IPS DF 19.7 (cell line): ENCODE data around the gene CASQ1.
A peak's percentile ranks its signal among the peaks of the same experiment; 100 is the strongest.

Experiments
- DNase-seq: peaks from one replicate; pipeline ENCODE4 v3.0.0-alpha.2; 2013; ENCODE audit warnings: low read depth, low spot score

Gene CASQ1

GRCh38 chr1:160168609-160169369 lies 21.6 kb upstream of the CASQ1 start:
- DNase-seq: peak; percentile 54

- DNase-seq: peak; percentile 98
Observed at GRCh38 chr1:160169553-160170399, 20.6 kb upstream of the CASQ1 start.

DNA sequence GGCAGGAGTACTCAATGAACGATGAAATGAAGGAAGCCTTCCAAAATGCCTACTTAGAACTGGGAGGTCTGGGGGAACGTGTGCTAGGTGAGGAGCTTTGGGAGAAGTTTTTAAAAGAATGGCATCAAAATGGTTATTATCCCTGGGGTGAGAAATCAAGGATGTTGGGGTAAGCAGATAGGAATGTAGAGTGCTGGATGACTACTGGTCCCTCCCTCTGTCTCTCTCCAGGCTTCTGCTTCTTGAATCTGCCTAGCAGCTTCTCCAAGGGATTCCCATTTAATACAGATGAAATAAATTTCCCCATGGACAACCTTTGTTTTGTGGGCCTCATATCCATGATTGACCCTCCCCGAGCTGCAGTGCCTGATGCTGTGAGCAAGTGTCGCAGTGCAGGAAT lies 19.0 kb upstream of the CASQ1 start:
- DNase-seq: no peak

DNA sequence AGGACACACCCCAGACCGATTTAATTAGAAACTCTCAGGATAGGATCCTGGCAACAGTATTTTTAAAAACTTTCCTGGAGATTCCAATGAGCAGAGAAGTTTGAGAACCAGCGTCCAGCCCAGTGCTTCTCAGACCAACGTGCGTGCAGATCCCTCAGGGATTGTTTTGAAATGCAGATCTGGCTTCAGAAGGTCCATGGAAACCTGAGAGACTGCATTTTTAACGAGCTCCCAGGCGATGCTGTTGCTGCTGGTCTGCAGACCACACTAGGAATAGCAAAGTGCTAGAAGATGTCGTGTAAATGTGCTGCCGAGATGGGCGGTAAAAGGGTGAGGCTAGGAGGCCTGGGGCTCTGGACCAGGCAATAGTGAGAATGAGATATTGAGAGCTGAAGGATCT lies 18.4 kb upstream of the CASQ1 start:
- no peak for DNase-seq

DNA sequence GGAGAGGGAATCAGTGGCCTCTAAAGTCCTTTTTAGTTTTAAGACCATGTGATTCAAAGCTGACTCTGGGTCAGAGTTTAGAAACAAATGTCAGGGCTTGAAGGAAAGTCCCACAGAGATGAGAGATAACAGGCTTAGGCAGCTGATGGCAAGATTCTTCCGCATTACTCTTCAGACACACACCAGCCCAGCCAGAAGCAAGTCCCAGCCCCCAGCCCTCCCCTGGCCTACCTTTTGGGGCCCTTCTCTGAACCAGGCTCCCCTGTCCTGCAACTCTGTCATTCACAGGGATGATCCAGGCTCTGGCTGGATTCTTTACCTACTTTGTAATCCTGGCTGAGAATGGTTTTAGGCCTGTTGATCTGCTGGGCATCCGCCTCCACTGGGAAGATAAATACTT lies 13.1 kb upstream of the CASQ1 start:
- DNase-seq: no peak

DNA sequence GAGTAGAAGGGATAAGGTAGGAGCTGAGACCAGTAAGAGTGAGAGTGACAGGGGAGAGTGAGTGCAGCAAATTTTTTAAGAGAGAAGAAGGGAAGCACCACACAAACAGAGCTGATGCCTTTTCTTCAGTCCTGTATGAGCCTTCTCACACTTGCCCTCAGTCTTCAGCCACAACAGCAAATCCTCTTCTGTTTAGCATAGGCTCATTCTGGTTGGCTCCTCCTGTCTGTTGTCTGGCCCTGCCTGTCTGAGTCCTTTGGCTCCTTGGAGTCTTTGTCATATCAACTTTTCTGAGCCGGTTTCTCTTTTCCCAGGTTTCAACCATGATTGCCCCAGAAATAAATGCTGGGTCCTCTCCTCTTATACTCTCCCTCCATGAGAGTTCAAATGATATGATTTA lies 12.7 kb upstream of the CASQ1 start:
- DNase-seq: no peak

DNA sequence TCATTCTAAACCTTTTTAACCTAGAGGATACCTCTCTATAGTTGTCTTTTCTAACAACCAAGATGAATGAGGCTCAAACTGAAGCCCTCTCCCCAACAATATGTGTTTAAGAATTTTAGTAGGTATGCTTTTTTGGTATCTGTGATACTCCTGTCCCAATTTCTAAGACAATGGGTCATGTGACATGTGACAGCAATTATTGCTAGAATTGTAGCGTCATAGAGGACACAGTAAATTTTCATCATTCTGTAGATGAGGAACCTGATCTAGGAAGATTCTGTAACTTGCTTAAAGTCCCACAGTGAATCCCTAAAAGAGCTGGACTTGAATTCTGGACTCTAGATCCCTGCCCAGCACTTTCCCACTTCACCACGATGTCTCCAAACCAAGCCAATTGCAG lies 11.6 kb upstream of the CASQ1 start:
- no peak for DNase-seq

GRCh38 chr1:160179336-160179735 lies 11.0 kb upstream of the CASQ1 start:
- no peak for DNase-seq

- no peak for DNase-seq
Observed at GRCh38 chr1:160186246-160186645, 4.1 kb upstream of the CASQ1 start.

- DNase-seq: no peak
Observed at GRCh38 chr1:160186729-160187128, 3.6 kb upstream of the CASQ1 start.

GRCh38 chr1:160187407-160187806 lies 3.0 kb upstream of the CASQ1 start:
- no peak for DNase-seq

- DNase-seq: no peak
Observed at GRCh38 chr1:160188341-160188740, 2.0 kb upstream of the CASQ1 start.

DNA sequence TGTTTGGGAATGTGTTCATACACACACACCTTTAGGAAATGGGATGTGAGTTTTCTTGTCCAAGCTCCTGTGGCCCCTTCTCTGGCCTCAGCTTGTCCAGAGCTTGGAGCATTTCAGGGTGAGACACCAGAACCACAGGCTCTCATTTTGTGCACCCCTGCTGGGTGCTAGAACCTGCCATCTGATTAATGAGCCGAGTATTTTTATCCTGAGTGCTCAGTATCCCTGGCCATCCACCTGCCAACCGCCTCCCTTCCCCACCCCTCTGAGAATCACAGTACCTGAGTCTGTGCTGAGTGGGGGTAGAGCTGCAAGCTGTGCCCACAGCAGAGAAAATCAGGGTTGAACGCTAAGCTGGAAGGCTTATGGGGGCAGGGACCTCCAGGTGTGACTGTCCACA lies 1.4 kb downstream of the CASQ1 start:
- DNase-seq: no peak

DNA sequence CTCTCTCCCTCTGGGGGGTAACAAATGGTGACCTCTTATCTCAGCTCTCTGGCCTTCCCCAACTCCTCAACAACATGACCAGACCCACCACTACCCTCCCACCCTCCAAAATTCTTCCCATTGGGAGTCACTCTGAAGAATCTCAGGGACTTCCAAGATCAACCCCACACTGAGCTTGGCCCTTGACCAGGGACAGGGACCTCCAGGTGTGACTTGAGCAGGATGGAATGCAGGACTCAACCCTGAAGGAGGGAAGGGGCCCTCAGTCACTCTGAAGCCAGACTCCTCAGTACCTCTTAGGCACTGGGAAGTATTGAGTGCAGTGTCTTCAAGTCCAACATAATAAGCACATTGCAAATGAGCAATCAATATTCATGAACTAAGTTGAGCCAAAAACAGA lies 1.9 kb downstream of the CASQ1 start:
- DNase-seq: no peak

DNA sequence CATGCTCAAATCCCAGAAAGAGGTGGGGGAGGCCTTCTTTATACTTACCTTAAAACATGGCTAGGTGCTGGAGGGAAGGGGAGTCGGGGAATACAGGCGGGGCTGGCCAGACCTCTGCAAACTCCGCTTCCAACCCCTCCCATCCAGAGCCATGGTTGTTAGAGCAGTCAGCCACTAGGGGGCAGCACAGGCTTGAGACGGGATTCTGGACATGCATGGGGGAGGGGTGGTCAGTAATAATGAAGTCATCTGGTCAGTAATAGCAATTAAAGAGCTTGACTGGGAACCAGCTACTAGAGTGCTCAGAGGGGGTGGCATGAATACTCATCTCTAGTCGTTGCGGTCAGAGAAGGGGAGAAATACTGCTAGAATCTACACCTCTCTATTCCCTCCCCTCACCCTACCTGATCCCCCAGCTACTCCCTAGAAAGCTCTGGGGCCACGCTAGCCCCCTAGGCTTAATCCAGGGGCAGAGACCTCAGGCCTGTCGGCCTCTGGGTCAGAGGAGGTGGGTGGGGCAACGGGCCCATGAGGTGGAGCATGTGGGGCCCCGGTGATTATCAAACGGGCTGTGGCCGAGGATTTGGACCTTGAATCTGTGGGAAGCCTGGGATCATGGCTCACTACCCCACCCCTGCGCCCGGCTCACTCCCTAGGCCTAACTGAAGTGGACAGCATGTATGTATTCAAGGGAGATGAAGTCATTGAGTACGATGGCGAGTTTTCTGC lies 2.9 kb downstream of the CASQ1 start:
- peak; percentile 74 for DNase-seq

- no peak for DNase-seq
Observed at GRCh38 chr1:160193832-160194736, 3.7 kb downstream of the CASQ1 start.

GRCh38 chr1:160194737-160195059 lies 4.3 kb downstream of the CASQ1 start:
- no peak for DNase-seq

DNA sequence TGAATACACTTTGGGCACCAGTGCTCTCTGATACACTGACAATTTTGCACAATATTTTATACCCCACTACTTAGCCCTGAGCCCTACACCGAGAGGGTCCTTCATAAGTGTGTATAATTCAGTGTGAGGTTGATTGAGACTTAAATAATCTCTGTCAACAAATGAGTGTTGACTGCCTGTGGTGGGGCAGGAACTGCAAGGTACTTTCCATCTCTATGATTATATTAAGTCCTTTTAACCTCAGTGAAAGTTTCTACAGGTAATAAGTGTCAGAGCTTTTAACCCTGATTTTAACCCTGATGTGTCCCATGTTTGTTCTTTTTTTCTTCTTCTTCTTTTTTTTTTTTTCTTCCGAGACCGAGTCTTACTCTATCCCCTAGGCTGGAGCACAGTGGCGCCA lies 5.8 kb downstream of the CASQ1 start:
- no peak for DNase-seq

- no peak for DNase-seq
Observed at GRCh38 chr1:160197231-160197630, 6.9 kb downstream of the CASQ1 start.

GRCh38 chr1:160200786-160201185 lies 10.4 kb downstream of the CASQ1 start:
- DNase-seq: no peak

DNA sequence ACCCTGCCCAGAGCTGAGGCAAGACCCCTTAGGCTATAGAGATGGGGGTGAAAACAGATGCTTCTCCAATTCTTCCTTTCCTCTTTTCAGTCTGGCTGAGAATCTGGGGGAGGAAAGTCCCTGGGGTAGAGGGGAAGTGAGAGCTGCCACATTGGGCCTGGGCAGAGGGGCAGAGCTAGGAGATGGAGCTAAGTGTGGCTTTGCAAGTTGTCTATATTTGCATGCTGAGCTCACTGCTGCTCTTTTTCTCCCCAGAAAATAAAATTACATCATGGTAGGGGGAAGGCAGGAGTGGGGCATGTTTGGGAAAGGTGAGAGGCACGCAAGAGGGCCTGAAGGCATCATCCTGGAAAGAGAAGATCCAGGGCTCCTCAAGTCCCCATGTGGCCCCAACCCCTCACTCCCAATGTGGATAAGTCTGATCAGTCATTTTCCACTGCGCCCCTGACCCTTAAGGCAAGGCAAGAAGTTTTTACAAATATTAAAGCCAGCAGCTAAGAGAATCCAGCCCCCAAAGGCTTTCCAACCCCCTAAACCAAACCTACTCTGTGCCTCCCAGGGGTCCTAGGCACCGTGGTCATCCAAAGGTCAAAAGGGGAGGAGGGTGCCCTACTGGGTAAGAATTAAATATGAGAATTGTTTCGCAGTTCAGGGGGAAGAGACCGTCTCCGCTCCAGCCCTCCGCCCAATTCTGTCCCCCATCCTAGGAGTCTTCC lies 14.3 kb downstream of the CASQ1 start:
- DNase-seq: no peak
